HG02588 (cell line): ENCODE data around the gene SNTB2.
"Not testable (repeated sequence)": the region's sequence is repeated elsewhere in the genome, so short reads cannot be mapped to it uniquely, and the experiment has no call there.

Experiments
- ATAC-seq: cut with Tn5 transposase; IDR thresholded peaks from one replicate; pipeline ENCODE4 v1.9.1; 2021; ENCODE audit warnings: mild to moderate bottlenecking, moderate library complexity; ENCODE audit not compliant: unreplicated experiment

SNTB2 gene

DNA sequence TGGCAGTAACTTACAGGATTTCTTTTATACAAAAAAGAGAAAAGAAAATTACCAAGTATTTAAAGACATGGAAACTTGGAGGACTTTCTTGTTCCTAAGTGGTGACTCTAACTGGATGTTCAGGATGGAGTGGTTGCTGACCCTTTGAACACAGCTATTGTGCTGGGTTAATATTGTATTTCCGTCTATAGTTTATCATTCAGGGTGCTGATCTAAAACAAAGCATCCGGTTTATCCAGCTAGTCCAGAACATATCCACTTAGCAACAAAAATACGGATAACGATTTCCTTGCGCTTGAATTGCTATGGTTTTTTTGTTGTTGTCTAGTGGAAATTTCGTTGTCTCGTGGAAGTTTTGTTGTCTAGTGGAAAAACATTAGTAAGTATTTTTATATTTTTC is 38.2 kb downstream of the SNTB2 start:
- ATAC-seq, result no peak

DNA sequence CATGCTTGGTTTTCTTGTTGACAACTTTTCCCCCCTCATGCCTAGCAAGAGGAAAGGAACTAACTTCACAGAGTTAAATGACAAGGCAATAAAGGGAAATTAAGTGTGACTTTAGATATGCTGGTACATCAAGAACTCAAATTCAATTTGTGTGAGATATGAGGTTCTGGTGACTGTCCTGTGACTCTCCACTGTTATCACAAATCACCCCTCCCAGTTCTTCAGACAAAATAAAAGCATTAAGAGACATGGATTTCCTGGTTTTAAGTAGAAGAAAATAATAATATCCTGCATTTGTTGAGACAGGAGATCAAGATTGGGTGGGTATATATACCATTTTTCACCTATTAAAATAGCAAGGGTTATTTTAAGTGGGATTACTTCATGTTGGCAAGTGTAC is 46.2 kb downstream of the SNTB2 start:
- ATAC-seq, result no peak

DNA sequence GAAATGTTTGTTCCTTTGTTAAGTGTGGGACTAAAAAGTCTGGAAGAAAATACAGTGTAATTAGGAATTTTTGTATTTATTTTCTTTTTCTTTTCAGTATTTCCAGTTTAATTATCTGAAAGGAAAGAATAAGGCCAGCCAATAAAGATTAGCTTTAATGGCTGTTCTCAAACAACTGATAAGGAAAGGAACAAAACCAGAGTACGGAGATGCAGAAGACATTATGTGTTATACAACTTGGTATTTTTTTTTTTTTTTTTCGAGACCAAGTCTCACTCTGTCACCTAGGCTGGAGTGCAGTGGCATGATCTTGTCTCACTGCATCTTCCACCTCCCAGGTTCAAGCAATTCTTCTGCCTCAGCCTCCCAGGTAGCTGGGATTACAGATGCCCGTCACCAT is 47.5 kb downstream of the SNTB2 start:
- no peak for ATAC-seq

DNA sequence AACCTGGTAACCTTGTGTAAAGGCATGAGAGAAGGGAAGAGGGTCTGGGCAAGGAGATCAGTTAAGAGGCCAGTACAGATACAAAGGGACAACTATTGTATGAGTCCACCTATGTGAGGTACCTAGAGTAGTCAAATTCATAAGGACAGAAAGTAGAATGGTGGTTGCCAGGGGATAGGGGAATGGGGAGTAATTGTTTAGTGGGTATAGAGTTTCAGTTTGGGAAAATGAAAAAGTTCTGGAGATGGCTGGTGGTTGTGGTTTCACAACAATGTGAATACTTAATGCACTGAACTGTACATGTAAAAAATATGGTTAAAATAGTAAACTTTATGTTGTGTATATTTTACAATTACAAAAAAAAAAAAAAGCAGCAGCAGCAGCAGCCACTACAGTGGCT is 49.4 kb downstream of the SNTB2 start:
- ATAC-seq, result no peak

DNA sequence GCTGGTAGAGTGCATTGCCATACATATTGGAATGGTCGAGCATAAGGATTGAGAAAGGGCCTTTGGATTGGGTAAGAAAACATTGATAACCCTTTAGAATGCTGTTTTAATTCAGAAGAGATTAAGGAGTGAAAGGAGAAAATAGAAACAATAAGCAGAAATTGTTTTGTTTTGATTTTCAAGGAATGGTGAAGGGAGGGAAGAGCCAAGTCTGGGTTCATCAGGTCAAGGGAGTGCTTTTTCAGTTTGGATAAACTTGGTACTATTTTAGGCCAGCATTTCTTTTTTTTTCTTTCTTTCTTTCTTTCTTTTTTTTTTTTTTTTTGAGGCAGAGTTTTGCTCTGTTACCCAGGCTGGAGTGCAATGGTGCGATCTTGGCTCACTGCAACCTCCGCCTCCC is 50.3 kb downstream of the SNTB2 start:
- ATAC-seq, result no peak

DNA sequence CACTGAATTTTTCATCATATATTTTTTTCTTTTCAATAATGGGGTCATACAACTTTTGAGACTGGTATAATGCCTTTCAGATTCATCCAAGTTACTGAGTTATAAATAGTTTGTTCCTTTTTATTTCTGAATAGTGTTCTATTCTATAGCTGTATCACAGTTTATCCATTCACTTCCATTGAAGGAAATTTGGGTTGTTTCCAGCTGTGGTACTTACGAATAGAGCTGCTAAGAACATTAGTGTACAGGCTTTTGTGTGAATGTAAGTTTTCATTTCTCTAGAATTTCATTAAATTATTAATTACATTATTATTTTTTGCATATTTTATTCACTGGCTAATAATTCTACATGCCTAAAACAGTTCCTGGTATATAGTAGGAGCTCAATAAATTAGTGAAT is 52.9 kb downstream of the SNTB2 start:
- no peak for ATAC-seq

DNA sequence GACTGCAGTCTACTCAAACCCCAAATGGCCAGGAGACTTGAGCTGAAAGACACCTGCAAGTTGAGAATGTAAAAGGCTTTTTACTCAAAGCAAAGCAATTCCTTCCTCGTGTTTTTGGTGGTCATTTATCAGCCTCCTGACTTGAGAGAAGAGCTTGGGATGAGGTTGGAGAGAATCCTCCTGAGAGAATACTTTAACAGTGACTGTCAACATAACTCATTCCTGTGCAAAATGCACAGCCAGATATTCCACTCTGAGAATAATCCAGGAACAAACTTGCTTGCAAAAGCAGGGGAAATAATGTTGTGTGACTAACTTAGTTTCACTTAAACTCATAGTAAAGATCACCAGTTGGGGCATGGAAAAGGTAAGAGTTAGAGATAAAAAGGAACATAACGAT is 53.4 kb downstream of the SNTB2 start:
- no peak for ATAC-seq

DNA sequence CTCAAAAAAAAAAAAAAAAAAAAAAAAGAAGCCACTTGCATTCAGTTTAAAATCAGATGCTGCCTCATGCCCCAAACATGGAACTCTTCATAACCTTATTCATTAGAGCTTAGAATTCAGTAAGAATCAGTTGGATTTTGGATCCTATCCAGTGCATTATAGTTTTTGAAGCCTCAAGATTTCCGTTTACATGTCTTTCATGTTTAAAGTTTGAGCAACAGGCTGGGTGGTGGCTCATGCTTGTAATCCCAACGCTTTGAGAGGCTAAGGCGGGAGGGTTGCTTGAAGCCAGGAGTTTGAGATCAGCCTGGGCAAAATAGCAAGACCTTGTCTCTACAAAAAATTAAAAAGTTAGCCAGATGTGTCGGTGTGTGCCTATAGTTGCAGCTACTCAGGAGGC is 55.0 kb downstream of the SNTB2 start:
- ATAC-seq, result no peak

DNA sequence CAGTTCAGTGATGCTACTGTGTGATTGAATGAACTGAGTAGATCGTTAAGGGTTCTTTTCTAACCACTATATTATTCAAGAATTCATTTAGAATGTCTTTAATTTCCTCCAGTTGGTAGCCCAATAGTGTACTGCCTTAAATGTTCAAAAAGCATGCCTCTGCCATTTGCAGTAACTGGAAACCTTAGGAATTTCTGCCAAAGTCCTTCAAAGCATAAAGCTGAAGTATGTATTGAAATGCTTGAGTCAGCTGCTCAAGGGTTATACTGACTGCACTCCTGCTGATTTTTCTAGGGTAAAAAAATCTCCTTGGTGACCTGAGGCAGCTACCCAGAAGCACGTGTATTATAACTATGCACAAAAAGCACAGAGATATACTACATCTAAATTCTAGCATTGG is 56.5 kb downstream of the SNTB2 start:
- ATAC-seq, result no peak

DNA sequence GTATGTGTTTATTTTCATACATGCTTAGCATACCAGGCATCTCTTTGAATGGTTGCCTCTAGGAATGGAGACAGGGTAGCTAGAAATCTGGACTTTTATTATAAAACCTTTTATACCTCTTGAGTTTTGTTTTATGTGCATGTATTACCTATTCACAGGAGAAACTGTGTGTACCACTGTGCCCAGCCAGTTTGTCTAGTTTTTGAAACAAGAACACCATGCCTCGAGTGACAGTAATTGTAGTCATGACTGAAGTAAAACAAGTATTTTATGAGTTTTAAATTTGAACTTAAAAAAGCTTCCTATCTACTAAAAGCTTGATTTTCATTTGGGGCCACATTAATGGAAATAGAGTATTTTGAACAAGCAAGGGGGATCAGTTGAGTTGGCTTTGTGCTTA is 57.4 kb downstream of the SNTB2 start:
- ATAC-seq, result no peak

DNA sequence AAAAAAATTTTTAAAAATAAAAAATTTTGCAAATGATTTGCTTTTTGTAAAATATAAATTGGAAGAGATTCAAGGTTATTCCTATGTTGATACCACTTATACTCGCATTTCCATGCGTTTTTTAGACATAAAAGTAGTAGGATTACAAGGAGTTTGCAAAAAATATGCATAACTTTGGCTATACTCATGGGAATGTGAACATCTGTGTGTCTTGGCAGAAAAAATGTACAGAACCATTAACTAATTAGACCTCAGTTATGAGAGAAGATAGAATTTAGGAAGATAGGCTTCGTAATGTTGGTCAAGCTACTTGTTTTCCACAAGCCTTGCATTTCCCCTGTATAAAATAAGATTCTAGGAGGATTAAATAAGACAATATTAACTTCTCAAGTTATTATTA is 63.1 kb downstream of the SNTB2 start:
- ATAC-seq, result no peak

DNA sequence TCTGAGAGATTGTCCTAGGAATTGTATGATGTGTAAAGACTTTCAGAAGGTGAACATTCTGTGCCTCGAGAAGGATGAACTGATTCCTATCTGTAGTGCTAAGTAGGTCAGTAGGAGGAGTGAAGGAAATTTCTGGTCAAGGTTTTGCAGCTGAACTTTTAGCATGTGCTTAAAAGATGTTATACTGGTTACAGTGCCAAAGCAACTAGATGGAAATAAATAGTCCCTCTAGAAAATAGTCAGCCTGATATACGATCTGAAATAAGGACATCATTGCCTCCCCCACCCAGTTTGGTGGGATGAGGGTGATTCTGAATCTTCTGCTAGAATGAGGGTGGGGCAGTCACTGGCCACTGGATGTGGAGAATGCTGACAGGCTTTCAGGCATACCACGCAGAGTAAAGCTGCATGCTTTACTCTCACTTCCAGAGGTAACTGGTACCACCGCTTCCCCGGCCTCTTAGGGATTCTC is 66.9 kb downstream of the SNTB2 start:
- ATAC-seq, result no peak

DNA sequence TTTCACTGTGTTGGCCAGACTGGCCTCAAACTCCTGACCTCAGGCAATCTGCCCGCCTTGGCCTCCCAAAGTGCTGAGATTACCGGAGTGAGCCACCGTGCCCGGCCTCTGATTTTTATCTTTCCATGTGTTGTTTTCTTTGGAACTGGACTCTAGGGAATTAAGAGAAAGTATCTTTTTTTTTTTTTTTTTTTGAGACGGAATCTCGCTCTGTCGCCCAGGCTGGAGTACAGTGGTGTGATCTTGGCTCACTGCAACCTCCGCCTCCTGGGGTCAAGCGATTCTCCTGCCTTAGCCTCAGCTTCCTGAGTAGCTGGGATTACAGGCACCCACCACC is 72.4 kb downstream of the SNTB2 start:
- ATAC-seq, result not testable (repeated sequence)

DNA sequence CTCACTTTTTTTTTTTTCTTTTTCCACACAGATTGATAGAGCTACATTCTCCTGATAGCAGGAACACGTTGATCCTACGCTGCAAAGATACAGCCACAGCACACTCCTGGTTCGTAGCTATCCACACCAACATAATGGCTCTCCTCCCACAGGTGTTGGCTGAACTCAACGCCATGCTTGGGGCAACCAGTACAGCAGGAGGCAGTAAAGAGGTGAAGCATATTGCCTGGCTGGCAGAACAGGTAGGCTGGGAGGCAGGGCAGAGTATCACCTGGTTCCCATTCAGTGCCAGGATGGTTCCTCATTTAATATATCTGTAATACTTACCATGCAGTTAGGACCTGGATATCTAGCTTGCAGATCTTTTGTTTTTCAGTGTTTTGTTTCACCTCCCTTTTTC is 73.1 kb downstream of the SNTB2 start:
- no peak for ATAC-seq

DNA sequence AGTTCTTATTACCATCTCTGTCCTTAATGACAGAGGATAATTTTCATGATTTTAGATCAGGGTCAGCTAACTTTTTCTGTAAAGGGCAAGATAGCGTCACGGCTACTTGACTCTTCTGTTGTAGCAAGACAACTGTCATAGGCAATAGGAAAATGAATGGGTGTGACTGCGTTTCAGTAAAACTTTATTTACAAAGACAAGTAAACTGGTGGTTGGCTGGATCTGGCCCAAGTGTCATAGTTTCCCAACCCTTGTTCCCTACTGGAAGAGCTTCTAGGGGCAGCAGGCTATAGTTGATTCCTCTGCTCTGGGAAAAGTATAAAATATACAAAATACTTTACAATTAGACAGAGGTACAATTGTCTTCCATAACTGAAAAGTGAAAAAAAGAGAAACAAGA is 73.5 kb downstream of the SNTB2 start:
- no peak for ATAC-seq

DNA sequence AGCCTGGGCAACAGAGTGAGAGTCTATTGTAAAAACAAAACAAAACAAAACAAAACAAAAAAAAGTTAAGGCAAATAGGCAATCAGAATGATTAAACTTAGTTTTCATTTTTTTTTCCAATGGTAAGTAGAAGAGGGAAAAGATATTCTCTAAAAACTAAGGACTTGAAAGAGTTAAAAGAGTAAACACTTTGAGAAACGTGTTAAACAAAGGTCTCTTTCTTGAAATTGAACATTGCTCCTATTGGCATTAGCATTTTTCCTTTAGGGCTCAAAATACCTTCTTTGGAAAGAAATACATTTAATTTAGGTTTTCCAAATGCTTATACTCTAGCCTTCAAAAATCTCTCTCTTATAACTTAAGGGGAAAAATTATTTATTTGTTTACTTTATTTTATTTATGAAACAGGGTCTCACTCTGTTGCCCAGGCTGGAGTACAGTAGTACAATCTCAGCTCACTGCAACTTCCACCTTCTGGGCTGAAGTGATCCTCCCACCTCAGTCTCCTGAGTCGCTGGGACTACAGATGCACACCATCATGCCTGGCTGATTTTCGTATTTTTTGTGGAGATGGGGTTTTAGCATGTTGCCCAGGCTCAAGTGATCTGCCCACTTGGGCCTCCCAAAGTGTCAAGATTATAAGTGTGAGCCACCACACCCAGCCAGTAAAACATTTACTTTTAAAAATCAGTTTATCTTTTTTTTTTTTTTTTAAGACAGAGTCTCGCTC is 79.5 kb downstream of the SNTB2 start:
- no peak for ATAC-seq

DNA sequence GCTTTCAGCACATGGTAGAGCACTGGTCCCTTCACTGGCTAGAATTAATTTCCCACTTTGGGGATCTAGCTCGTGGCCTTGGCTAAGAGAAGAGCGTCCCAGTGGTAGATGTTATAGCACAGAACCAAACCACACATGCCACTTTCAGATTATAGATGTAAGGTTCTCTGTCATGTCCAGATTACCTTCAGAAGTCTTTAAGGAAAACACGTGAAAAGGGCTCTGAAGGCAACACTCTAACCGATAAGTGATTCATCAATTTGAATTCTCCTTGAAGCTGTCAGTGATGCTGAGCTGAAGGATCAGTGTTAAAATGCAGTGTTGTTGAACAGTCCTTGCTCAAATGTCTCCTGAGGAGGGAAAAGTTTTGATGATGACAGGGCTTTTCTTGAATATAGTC is 80.7 kb downstream of the SNTB2 start:
- ATAC-seq, result no peak

DNA sequence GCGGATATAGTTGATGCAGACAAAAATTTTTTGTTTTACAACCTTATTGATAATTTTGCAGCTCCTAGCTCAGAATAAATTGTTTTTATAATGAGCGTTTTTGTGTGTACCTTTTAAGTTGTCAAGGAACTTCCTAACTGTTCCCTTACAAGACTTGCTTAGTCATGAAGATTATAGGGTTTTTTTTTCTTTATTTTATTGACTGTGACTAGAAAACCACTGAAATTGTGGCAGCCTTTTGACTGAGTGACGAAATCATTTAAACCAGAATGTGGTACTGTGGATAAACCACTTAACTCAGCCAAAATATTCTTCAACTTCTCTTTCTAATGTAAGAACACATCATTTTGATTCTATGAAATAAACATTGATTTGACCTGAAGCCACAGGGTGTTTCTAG is 83.4 kb downstream of the SNTB2 start:
- no peak for ATAC-seq

DNA sequence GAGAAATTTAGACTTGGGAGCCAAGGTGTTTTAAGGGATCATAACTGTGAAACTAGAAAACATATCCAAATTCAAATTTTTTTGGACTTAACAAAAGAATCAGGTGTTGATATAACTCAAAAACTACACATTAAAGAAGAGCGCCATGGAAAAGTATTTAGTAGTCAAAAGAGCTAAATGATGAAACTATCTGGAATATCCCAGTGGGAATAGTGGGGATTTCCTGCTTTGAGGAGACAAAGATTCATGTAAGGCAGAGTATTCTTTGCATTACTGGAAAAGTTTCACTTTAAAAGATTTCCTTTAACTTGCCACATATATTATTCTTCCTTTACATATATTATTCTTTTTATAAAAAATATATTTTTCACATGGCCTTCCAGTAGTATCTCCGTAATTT is 83.9 kb downstream of the SNTB2 start:
- no peak for ATAC-seq

DNA sequence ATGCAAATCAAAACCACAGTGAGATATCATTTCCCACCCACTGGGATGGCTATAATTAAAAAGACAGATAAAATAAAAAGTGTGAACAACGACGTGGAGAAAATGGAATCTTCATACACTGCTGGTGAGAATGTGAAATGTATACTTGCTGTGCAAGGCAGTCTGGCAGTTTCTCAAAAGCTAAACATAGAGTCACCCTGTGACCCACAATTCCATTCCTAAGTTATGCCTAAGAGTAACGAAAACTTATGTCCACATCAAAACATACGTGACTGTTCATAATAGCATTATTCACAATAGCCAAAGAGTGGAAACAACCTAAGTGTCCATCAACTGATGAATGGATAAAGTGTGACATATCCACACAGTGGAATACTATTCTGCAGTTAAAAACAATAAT is 86.0 kb downstream of the SNTB2 start:
- no peak for ATAC-seq

DNA sequence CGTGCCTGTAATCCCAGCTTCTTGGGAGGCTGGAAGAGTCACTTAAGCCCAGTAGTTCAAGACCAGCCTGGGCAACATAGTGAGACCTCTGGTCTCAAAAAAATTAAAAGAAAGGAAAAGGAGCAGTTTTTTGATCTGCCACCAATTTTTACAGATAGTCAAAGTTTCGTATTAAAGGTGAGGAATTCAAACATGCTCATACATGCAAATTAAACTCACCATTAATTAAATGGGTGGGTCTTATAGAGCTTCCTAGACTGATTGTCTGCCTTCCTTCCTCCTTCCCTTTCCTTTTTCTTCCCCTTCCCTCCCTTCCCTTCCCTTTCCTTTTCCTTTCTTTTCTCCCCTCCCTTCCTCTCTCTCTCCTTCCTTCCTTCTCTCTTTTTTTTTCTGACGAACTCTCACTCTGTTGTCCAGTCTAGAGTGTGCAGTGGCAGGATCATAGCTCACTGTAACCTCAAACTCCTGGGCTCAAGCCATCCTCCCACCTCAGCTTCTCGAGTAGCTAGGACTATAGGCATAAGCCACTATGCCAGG is 87.8 kb downstream of the SNTB2 start:
- ATAC-seq, result no peak

DNA sequence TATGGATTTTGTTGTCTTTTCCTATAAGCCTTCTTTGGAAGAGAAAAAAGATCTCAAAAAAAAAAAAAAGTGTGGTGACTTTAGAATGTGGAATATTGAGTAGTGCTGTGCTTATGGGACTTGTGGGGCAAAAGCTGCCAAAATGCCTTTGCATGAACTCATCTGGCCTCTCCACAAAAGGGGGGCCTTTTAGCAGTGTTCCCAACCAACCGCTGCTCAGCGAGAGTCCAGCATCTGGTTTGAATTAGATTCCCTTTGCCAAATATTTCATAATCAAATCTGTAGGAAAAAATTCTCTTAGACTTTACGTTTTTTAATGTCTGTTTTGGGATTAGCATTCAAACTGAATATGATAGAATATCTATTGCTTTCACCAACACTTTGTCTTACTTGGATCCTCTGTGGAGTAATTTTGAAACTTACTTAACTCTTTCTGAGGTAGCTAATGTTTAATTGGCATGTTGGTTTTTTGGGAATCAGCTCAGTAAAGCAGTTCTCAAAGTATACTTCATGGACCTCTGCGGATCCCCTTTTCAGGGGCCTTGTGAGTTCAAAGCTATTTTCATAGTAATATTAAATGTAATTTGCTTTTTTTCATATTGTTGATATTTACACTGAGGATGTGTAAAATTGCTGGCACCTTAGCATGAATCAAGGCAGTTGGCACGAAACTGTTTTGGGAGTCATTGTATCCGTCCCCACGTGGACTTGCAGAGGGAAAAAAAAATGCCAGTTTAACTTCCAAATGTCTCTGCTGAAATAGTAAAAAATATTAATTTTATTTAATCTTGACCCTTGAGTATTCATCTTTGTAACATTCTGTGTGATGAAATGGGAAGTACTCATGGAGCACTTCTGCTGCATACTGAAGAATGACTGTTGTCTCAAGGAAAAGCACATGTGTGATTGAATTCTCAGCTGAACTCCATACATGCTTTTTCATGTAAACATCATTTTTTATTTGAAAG is 89.5 kb downstream of the SNTB2 start:
- no peak for ATAC-seq
